ENCODE data around the gene AP2M1. TPM values are rescaled to one million over a fixed set of nuclear protein-coding genes. Genes with fewer than 3 reads are reported as not detected.

AP2M1 gene
- total and polyA plus RNA-seq, 2 of the 13 experiments (the other 11 are each of a cell fraction or from before 2014, with no cell fraction given): 126 to 146 TPM

DNA sequence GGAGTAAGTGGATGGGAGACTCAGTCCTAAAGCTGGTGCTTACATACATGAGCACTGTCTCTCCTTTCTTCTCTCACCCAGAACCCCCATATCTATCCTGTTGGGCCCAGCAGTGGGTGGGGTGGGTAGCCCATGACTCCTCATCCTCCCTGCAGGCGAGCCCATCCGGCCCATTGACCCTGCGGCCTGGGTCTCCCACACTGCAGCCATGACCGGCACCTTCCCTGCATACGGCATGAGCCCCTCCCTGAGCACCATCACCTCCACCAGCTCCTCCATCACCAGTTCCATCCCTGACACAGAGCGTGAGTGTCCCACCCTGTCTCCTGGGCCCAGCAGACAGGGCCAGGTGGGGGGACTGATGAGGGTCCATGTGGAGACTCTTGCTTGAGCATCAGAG, 8.0 kb upstream of the AP2M1 start (continued):
- TF ChIP-seq GLI4 (CRISPR knock-in tag; IDR thresholded peaks at IDR 0.05; ENCODE audit: borderline replicate concordance) (no peak), POLR2A (IDR thresholded peaks at IDR 0.05; ENCODE audit: insufficient read depth in 1 of 2, low read depth in 2 of 2, low read length in 2 of 2) (0 out of 4 replicates have a peak, but pooled peaks of 1 of the 2 experiments have one; percentile 10), ZNF205 (CRISPR knock-in tag; IDR thresholded peaks at IDR 0.05) (no peak), AGO2 (optimal IDR thresholded peaks at IDR 0.05; ENCODE audit: low read depth, low read length) (peak; percentile 40)
- TF ChIP-seq, protein P1, sequence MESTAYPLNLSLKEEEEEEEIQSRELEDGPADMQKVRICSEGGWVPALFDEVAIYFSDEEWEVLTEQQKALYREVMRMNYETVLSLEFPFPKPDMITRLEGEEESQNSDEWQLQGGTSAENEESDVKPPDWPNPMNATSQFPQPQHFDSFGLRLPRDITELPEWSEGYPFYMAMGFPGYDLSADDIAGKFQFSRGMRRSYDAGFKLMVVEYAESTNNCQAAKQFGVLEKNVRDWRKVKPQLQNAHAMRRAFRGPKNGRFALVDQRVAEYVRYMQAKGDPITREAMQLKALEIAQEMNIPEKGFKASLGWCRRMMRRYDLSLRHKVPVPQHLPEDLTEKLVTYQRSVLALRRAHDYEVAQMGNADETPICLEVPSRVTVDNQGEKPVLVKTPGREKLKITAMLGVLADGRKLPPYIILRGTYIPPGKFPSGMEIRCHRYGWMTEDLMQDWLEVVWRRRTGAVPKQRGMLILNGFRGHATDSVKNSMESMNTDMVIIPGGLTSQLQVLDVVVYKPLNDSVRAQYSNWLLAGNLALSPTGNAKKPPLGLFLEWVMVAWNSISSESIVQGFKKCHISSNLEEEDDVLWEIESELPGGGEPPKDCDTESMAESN (CRISPR knock-in tag; conservative IDR thresholded peaks at IDR 0.05): no peak

DNA sequence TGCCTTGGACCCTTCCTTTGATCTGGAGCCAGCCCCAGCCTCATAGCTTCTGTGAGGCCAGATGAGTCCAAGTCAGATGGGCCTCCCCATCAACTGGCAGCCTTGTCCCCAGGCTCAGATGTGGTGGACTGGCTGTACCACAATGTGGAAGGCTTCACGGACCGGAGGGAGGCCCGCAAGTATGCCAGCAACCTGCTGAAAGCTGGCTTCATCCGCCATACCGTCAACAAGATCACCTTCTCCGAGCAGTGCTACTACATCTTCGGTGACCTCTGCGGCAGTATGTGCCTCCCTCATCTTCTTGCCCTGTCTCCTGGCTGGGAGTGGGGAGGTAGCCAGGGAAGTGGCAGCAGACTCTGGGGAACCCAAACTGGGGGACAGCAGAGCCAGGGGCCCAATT, 6.9 kb upstream of the AP2M1 start:
- CTCF ChIA-PET (ENCODE audit: low intra/inter-chr PET ratio, low total read pairs): no interaction called here
- TF ChIP-seq GZF1 (CRISPR knock-in tag; IDR thresholded peaks at IDR 0.05) (no peak), POLR2G (IDR thresholded peaks at IDR 0.05; ENCODE audit: low read depth, low read length) (0 out of 2 replicates have a peak, but pooled peaks have one; percentile 1), PCBP2 (optimal IDR thresholded peaks at IDR 0.05; ENCODE audit: low read depth, low read length, poor library complexity, severe bottlenecking) (no peak)
- TF ChIP-seq, protein P2, sequence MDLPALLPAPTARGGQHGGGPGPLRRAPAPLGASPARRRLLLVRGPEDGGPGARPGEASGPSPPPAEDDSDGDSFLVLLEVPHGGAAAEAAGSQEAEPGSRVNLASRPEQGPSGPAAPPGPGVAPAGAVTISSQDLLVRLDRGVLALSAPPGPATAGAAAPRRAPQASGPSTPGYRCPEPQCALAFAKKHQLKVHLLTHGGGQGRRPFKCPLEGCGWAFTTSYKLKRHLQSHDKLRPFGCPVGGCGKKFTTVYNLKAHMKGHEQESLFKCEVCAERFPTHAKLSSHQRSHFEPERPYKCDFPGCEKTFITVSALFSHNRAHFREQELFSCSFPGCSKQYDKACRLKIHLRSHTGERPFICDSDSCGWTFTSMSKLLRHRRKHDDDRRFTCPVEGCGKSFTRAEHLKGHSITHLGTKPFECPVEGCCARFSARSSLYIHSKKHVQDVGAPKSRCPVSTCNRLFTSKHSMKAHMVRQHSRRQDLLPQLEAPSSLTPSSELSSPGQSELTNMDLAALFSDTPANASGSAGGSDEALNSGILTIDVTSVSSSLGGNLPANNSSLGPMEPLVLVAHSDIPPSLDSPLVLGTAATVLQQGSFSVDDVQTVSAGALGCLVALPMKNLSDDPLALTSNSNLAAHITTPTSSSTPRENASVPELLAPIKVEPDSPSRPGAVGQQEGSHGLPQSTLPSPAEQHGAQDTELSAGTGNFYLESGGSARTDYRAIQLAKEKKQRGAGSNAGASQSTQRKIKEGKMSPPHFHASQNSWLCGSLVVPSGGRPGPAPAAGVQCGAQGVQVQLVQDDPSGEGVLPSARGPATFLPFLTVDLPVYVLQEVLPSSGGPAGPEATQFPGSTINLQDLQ (CRISPR knock-in tag; IDR thresholded peaks at IDR 0.05): no peak
- Histone ChIP-seq H3K4me3 (replicated peaks in 1 of 3; ENCODE audit: insufficient read depth in 1 of 3, low read depth in 2 of 3, low read length in 3 of 3) (no peak overlapping the region), H3K9ac (ENCODE audit: insufficient read depth, low read depth, low read length) (no peak overlapping the region), H3K27ac (ENCODE audit: extremely low read length, insufficient read depth, low read length) (no peak overlapping the region), H3K79me2 (ENCODE audit: insufficient read depth, low read length) (peaks cover 5% of the 10 kb centered on the region), H3K4me1 (ENCODE audit: insufficient read depth, low read length) (no peaks in the 10 kb centered on the region), H2AFZ (ENCODE audit: low read length) (no peak overlapping the region), H3K27me3 (ENCODE audit: control insufficient read depth in 1 of 2, insufficient read depth in 2 of 2, low read length in 2 of 2) (no peaks in the 10 kb centered on the region), H3K36me3 (replicated peaks in 1 of 2; ENCODE audit: control insufficient read depth in 1 of 2, insufficient read depth in 2 of 2, low read length in 2 of 2) (peaks cover 41 to 85% of the 10 kb centered on the region in 2 experiments; a peak in 4 of 5 replicates), H3K4me2 (ENCODE audit: low read depth, low read length) (no peak overlapping the region), H4K20me1 (ENCODE audit: insufficient read depth, low read length) (0 out of 2 replicates have a peak, but pooled peaks cover 4% of the 10 kb centered on the region), H3K9me3 (ENCODE audit: low read length) (no peaks in the 10 kb centered on the region)
- BruUV-seq (replicated peaks): no TSS peak
- POLR2A ChIA-PET: no interaction called here
- FAIRE-seq: no peak
- WGBS (ENCODE audit: low lambda C conversion rate): 100% methylated on average over 1 of the region's 8 CpGs
- ATAC-seq: no peak
- DNase-seq (ENCODE audit: low spot score): no peak
- in situ Hi-C loops (cut with HindIII; ENCODE audit: extremely low pct_ligation_motif_present, low pct_unique_long_range_greater_than_20kb): no loop called here
- intact Hi-C loops (cut with micrococcal nuclease; ENCODE audit: unreplicated experiment): no loop called here
